Muscle of arm (tissue), 12 donors: ENCODE results near the gene SLAMF6. TPM values are rescaled to one million over a fixed set of nuclear protein-coding genes. Genes with fewer than 3 reads are reported as not detected.

ENCODE experiments used
- DNase-seq: peaks from one replicate; pipeline ENCODE4 v3.0.0-alpha.2; 2013
- polyA plus RNA-seq, 12 donors: library from polyadenylated mRNA; unstranded; fragments of 120-200 nt; gene quantifications; one replicate each; pipeline ENCODE4 v1.2.1, GENCODE V29; 2013; ENCODE audit not compliant: insufficient read length in 12 of 12

The SLAMF6 gene
- polyA plus RNA-seq, 12 donors, result 0.11 to 0.97 (median 0.27) TPM; not detected in 3

GRCh38 chr1:160467576-160467975, 55.5 kb downstream of the SLAMF6 start:
- no peak for DNase-seq

- DNase-seq, result no peak
Measured at GRCh38 chr1:160466961-160467360, 56.1 kb downstream of the SLAMF6 start.

GRCh38 chr1:160465123-160465522, 57.9 kb downstream of the SLAMF6 start:
- no peak for DNase-seq

GRCh38 chr1:160460683-160461287, 62.3 kb downstream of the SLAMF6 start:
- DNase-seq, result no peak

GRCh38 chr1:160460214-160460642, 62.8 kb downstream of the SLAMF6 start:
- DNase-seq, result no peak

GRCh38 chr1:160459687-160460086, 63.4 kb downstream of the SLAMF6 start:
- no peak for DNase-seq

GRCh38 chr1:160459056-160459455, 64.0 kb downstream of the SLAMF6 start:
- DNase-seq, result no peak

- DNase-seq, result no peak
Measured at GRCh38 chr1:160455153-160455517, 67.9 kb downstream of the SLAMF6 start.

- no peak for DNase-seq
Measured at GRCh38 chr1:160454371-160455152, 68.5 kb downstream of the SLAMF6 start.

GRCh38 chr1:160453443-160453842, 69.6 kb downstream of the SLAMF6 start:
- no peak for DNase-seq

GRCh38 chr1:160451859-160452232, 71.2 kb downstream of the SLAMF6 start:
- DNase-seq, result no peak

- DNase-seq, result no peak
Measured at GRCh38 chr1:160451119-160451858, 71.8 kb downstream of the SLAMF6 start.

GRCh38 chr1:160449494-160449893, 73.6 kb downstream of the SLAMF6 start:
- no peak for DNase-seq

GRCh38 chr1:160446945-160447600, 76.0 kb downstream of the SLAMF6 start:
- DNase-seq, result no peak

GRCh38 chr1:160439718-160440117, 83.3 kb downstream of the SLAMF6 start:
- no peak for DNase-seq

GRCh38 chr1:160438935-160439334, 84.1 kb downstream of the SLAMF6 start:
- DNase-seq, result no peak

GRCh38 chr1:160438317-160438918, 84.6 kb downstream of the SLAMF6 start:
- DNase-seq, result no peak

GRCh38 chr1:160437432-160438316, 85.4 kb downstream of the SLAMF6 start:
- no peak for DNase-seq

GRCh38 chr1:160436966-160437365, 86.1 kb downstream of the SLAMF6 start:
- DNase-seq, result no peak
